KOPT-K1 (cell line): ENCODE measurements around the gene ZNF496.
"Not testable (repeated sequence)": the region's sequence is repeated elsewhere in the genome, so short reads cannot be mapped to it uniquely, and the experiment has no call there.

Experiments
- H3K27ac ChIP-seq: fragments of 200-600 bp; sonication (generic); 2 replicates; pipeline ENCODE4 v1.5.1; 2016; ENCODE audit warnings: antibody characterized with exemption, mild to moderate bottlenecking, low read depth, low read length; ENCODE audit not compliant: poor library complexity, severe bottlenecking
- H3K36me3 ChIP-seq: fragments of 200-600 bp; sonication (generic); 2 replicates; pipeline ENCODE4 v1.5.1; 2017; ENCODE audit warnings: antibody characterized with exemption, mild to moderate bottlenecking, low read length, moderate library complexity; ENCODE audit not compliant: insufficient read depth
- H3K9me3 ChIP-seq: fragments of 200-600 bp; sonication (generic); 2 replicates; pipeline ENCODE4 v1.5.1; 2017; ENCODE audit warnings: antibody characterized with exemption, low read length, mild to moderate bottlenecking; ENCODE audit not compliant: insufficient read depth, poor library complexity, severe bottlenecking

ZNF496 gene

GRCh38 chr1:247365023-247365422 is 33.4 kb upstream of the ZNF496 start:
- Histone ChIP-seq H3K9me3 (peaks cover 26% of the 10 kb centered on the region), H3K36me3 (no peaks in the 10 kb centered on the region), H3K27ac (no peak overlapping the region)

GRCh38 chr1:247363000-247363399 is 31.3 kb upstream of the ZNF496 start:
- not testable (repeated sequence) for H3K36me3 ChIP-seq, H3K27ac ChIP-seq
- peaks cover 26% of the 10 kb centered on the region for H3K9me3 ChIP-seq

GRCh38 chr1:247362153-247362552 is 30.5 kb upstream of the ZNF496 start:
- Histone ChIP-seq H3K9me3 (peaks cover 26% of the 10 kb centered on the region), H3K27ac (no peak overlapping the region), H3K36me3 (no peaks in the 10 kb centered on the region)

- no peaks in the 10 kb centered on the region for H3K36me3 ChIP-seq
- H3K9me3 ChIP-seq: peaks cover 19% of the 10 kb centered on the region
- H3K27ac ChIP-seq: no peak overlapping the region
Observed at GRCh38 chr1:247360991-247361731, 29.5 kb upstream of the ZNF496 start.

- peaks cover 10% of the 10 kb centered on the region for H3K9me3 ChIP-seq
- no peaks in the 10 kb centered on the region for H3K36me3 ChIP-seq
- no peak overlapping the region for H3K27ac ChIP-seq
Observed at GRCh38 chr1:247360116-247360898, 28.6 kb upstream of the ZNF496 start.

- Histone ChIP-seq H3K9me3 (peaks cover 3% of the 10 kb centered on the region), H3K27ac (no peak overlapping the region), H3K36me3 (no peaks in the 10 kb centered on the region)
Observed at GRCh38 chr1:247359559-247359958, 27.9 kb upstream of the ZNF496 start.

- H3K27ac ChIP-seq: no peak overlapping the region
- H3K36me3 ChIP-seq: no peaks in the 10 kb centered on the region
- H3K9me3 ChIP-seq: no peaks in the 10 kb centered on the region
Observed at GRCh38 chr1:247358920-247359319, 27.3 kb upstream of the ZNF496 start.

GRCh38 chr1:247357781-247358211 is 26.1 kb upstream of the ZNF496 start:
- H3K9me3 ChIP-seq: peaks cover 10% of the 10 kb centered on the region
- no peak overlapping the region for H3K27ac ChIP-seq
- no peaks in the 10 kb centered on the region for H3K36me3 ChIP-seq

- Histone ChIP-seq H3K27ac (no peak overlapping the region), H3K36me3 (no peaks in the 10 kb centered on the region), H3K9me3 (peaks cover 15% of the 10 kb centered on the region)
Observed at GRCh38 chr1:247357052-247357780, 25.5 kb upstream of the ZNF496 start.

GRCh38 chr1:247355160-247355559 is 23.5 kb upstream of the ZNF496 start:
- H3K36me3 ChIP-seq, H3K27ac ChIP-seq: not testable (repeated sequence)
- H3K9me3 ChIP-seq: peaks cover 25% of the 10 kb centered on the region

GRCh38 chr1:247352175-247352574 is 20.5 kb upstream of the ZNF496 start:
- H3K9me3 ChIP-seq: peaks cover 33% of the 10 kb centered on the region
- H3K36me3 ChIP-seq: no peaks in the 10 kb centered on the region
- H3K27ac ChIP-seq: no peak overlapping the region

GRCh38 chr1:247350587-247350986 is 18.9 kb upstream of the ZNF496 start:
- Histone ChIP-seq H3K27ac (no peak overlapping the region), H3K9me3 (peaks cover 33% of the 10 kb centered on the region), H3K36me3 (no peaks in the 10 kb centered on the region)

GRCh38 chr1:247347477-247348222 is 16.0 kb upstream of the ZNF496 start:
- peaks cover 22% of the 10 kb centered on the region for H3K9me3 ChIP-seq
- no peaks in the 10 kb centered on the region; the same call in 1 of the 2 replicates for H3K36me3 ChIP-seq
- no peak overlapping the region for H3K27ac ChIP-seq

GRCh38 chr1:247345881-247346280 is 14.2 kb upstream of the ZNF496 start:
- Histone ChIP-seq H3K36me3 (peaks cover 9% of the 10 kb centered on the region; the same call in 1 of the 2 replicates), H3K9me3 (peaks cover 9% of the 10 kb centered on the region), H3K27ac (no peak overlapping the region)
